Heart left ventricle (tissue), 13 donors: ENCODE measurements around the gene PLEKHA6.

ENCODE experiments used
- CTCF ChIP-seq, 12 donors: fragments of 200-600 bp; sonication (generic) in 4 of 12; IDR thresholded peaks; one replicate each; pipeline versions ENCODE4 v1.5.0 to v1.8.0; 2018 to 2022; ENCODE audit warnings: antibody characterized with exemption in 12 of 12, mild to moderate bottlenecking in 5 of 12
- POLR2A ChIP-seq, 2 donors: fragments of 450-650 bp; IDR thresholded peaks; one replicate each; pipeline ENCODE4 v1.6.1; 2017; ENCODE audit warnings: antibody characterized with exemption in 2 of 2, mild to moderate bottlenecking in 2 of 2, moderate library complexity in 2 of 2
- donor health status: ischemic (EF 13 %, LVEDD 7.1; RV severe dilation, severe dysfunction).
- donor health status: DM: no; HTN: yes; CAD: no.
- donor health status: DM: no; HTN: no; CAD: no.
- donor health status: ischemic (EF 25% LVEDD 6.9; RV normal size, moderate dysfunction).
- donor health status: ischemic (EF 25% LVEDD 5.7; RV mildly dilated, moderate dysfunction).
- donor health status: ischemic (EF 35%, LVEDD 5.7; RV mildly dilated, moderate dysfunction).
- donor health status: nonischemic (EF 11% LVEDD 7.7; RV severe dilation, severe dysfunction).
- donor health status: DM: yes; HTN: yes; CAD: no.
- donor health status: PGD.
- donor health status: ischemic (EF 29% LVEDD 5.4; RV normal size, mild dysfunction).
- donor health status: nonischemic (EF 23%, LVEDD 6.1; RV moderate dilation, normal function).

DNA sequence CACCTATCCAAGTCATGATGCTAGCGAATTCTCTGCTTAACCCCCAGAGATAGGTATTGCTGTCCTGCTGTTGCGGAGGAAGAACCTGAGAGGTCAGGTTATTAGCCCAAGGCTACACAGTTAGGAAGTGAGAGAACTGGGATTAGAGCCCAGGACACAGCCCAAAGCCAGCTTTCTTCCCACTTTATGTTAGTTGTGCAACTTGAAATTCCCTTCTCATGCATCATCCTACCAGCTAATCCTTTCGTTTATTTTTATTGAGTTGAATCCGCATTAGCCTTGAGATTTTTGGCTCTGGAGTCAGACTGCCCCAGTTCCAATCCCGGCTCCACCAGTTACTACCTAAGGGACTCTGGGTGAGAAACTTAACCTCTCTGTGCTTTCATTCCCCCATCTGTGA lies 65.4 kb downstream of the PLEKHA6 start:
- TF ChIP-seq CTCF (IDR thresholded peaks at IDR 0.05) (no peak), POLR2A (IDR thresholded peaks at IDR 0.05) (no peak)
